ENCODE data around the gene ETV6.

DNA sequence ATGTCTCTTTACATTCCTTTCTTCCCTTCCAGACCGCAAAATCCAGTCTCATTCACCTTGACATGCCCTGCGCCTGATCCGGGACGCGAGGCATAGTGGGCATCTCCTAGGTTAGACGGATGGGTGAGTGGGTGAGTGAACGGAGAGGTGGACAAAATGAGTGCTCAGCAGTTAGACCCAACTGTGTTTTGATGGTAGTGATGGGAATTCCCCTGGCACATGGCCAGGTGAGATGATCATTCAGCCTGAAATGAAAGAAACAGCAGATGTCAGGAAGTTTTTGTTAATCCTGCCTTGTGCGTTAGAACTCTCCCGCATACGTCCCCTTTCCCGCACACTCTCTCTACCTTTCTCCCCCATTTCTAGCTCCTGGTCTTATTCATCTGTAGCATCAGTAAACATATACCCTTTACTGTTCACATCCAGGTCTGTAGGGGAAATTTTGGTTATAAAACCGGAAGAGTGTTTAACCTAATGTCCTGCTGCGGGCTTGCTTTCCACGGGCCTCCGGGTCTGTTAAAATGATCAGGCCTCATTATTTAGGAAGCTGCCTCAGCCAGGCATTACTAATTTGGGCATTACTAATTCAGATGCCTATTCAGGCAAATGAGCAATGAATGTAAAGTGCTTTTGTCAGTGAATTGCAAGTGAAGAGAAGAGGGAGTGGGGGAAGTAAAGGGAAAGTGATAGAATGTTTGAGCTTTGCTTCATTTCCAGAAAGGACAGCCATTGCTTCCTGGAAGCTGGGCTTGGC, 172.8 kb downstream of the ETV6 start:
- TF ChIP-seq YY1 (IDR thresholded peaks at IDR 0.05; ENCODE audit: insufficient read depth, insufficient read length) (no peak), SUZ12 (IDR thresholded peaks at IDR 0.05; ENCODE audit: extremely low read depth, insufficient read depth, insufficient read length) (no peak), ZNF274 (IDR thresholded peaks at IDR 0.05; ENCODE audit: low read depth, low read length) (no peak)
